H7 (cell line): ENCODE measurements around the gene ENO3. TPM values are rescaled to one million over a fixed set of nuclear protein-coding genes. Genes with fewer than 3 reads are reported as not detected.
A peak's percentile ranks its signal among the peaks of the same experiment; 100 is the strongest.

Source experiments
- DNase-seq: peaks from one replicate; pipeline ENCODE4 v3.0.0; 2012
- H3K27me3 ChIP-seq: 2 replicates; pipeline ENCODE4 v1.6.0; 2011; ENCODE audit warnings: mild to moderate bottlenecking, low read length; ENCODE audit not compliant: control insufficient read depth, insufficient read depth
- H3K36me3 ChIP-seq: replicated peaks from 2 replicates; pipeline ENCODE4 v1.5.1; 2011; ENCODE audit warnings: low read length; ENCODE audit not compliant: control insufficient read depth, insufficient read depth
- H3K4me3 ChIP-seq: 2 replicates; pipeline ENCODE4 v1.5.1; 2011; ENCODE audit warnings: low read depth, mild to moderate bottlenecking, control low read depth, low read length, moderate library complexity; ENCODE audit not compliant: insufficient read depth
- total RNA-seq: library from RNA; depleted of rRNA; stranded (reverse); fragments of >200 nt; shearing (Covaris generic); gene quantifications from 2 replicates; pipeline ENCODE4 v1.2.3, GENCODE V29; 2014

The ENO3 gene
- total RNA-seq, 1 experiment from 2014 or later = 25.7 TPM

DNA sequence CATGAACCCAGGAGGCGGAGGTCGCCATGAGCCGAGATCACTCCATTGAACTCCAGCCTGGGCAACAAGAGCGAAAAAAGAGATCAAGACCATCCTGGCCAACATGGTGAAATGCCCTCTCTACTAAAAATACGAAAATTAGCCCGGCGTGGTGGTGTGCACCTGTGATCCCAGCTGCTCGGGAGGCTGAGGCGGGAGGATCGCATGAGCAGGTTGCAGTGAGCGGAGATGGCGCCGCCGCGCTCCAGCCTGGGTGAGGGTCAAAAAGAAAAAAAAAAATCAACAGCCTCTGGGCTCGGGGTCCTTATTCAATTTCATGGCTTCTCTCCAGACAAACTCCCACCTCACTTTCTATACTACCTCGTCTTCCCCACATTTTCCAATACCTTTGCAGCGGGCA, 22.0 kb upstream of the ENO3 start:
- DNase-seq = no peak
- Histone ChIP-seq H3K27me3 (no peaks in the 10 kb centered on the region), H3K36me3 (no peaks in the 10 kb centered on the region), H3K4me3 (no peak overlapping the region)

DNA sequence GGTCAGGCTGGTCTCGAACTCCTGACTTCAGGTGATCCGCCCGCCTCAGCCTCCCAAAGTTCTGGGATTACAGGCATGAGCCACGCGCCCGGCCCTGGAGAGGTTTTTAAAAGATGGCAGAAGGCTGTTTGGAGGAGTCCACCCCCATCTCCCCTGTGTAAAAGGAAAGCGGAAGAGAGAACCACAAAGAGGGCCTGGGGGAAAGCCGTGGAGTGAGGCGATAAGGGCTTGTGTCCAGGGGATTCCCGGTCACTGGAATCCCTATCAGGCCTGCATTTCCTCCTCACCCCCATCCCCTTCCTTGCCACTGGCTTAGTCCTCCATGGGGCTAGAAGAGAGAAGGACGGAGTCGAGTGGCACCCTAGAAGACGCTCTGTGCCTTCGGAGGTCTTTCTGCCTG, 19.0 kb upstream of the ENO3 start, which contains the start of gene GP1BA:
GP1BA (plus strand) TSS at position 315 of the 400 bp plus-strand sequence. CDS start 328 bp downstream, outside the sequence.
- Histone ChIP-seq H3K4me3 (no peak within 1 kb of the TSS), H3K27me3 (no peaks in the 10 kb centered on the region), H3K36me3 (no peaks in the 10 kb centered on the region; the same call in 1 of the 2 replicates)
- DNase-seq = no peak

DNA sequence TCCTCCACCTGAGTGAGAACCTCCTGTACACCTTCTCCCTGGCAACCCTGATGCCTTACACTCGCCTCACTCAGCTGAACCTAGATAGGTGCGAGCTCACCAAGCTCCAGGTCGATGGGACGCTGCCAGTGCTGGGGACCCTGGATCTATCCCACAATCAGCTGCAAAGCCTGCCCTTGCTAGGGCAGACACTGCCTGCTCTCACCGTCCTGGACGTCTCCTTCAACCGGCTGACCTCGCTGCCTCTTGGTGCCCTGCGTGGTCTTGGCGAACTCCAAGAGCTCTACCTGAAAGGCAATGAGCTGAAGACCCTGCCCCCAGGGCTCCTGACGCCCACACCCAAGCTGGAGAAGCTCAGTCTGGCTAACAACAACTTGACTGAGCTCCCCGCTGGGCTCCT, 18.2 kb upstream of the ENO3 start:
- peaks cover 6% of the 10 kb centered on the region for H3K36me3 ChIP-seq
- no peak overlapping the region for H3K4me3 ChIP-seq
- H3K27me3 ChIP-seq = no peaks in the 10 kb centered on the region
- DNase-seq = no peak

DNA sequence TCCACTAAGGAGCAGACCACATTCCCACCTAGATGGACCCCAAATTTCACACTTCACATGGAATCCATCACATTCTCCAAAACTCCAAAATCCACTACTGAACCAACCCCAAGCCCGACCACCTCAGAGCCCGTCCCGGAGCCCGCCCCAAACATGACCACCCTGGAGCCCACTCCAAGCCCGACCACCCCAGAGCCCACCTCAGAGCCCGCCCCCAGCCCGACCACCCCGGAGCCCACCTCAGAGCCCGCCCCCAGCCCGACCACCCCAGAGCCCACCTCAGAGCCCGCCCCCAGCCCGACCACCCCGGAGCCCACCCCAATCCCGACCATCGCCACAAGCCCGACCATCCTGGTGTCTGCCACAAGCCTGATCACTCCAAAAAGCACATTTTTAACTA, 17.3 kb upstream of the ENO3 start:
- peak; percentile 38 for DNase-seq
- no peaks in the 10 kb centered on the region for H3K27me3 ChIP-seq
- no peak overlapping the region for H3K4me3 ChIP-seq
- peaks cover 10% of the 10 kb centered on the region for H3K36me3 ChIP-seq

DNA sequence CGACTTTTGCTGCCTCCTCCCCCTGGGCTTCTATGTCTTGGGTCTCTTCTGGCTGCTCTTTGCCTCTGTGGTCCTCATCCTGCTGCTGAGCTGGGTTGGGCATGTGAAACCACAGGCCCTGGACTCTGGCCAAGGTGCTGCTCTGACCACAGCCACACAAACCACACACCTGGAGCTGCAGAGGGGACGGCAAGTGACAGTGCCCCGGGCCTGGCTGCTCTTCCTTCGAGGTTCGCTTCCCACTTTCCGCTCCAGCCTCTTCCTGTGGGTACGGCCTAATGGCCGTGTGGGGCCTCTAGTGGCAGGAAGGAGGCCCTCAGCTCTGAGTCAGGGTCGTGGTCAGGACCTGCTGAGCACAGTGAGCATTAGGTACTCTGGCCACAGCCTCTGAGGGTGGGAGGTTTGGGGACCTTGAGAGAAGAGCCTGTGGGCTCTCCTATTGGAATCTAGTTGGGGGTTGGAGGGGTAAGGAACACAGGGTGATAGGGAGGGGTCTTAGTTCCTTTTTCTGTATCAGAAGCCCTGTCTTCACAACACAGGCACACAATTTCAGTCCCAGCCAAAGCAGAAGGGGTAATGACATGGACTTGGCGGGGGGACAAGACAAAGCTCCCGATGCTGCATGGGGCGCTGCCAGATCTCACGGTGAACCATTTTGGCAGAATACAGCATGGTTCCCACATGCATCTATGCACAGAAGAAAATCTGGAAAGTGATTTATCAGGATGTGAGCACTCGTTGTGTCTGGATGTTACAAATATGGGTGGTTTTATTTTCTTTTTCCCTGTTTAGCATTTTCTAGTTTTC, 16.5 kb upstream of the ENO3 start:
- H3K4me3 ChIP-seq = no peak overlapping the region
- H3K27me3 ChIP-seq = no peaks in the 10 kb centered on the region
- peak; percentile 84 for DNase-seq
- H3K36me3 ChIP-seq = peaks cover 10% of the 10 kb centered on the region

DNA sequence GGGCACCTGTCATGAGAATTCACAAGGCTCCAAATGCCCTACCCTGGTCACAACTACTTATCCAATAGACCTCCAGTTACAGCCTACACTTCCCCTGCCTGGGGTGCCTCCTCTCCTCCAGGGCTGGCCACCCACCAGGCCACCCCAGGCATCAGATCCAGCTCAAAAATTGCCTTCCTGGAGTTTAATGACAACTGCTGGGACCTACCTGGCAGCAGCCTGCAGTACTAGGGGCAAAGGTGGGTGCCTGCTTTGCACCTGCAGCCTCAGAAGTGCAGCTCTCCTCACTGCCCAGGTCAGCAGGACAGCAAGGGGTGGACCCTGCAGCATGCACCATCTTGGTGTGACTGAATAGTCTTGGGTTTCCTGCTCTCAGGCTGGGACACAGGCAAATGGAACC, 15.3 kb upstream of the ENO3 start:
- Histone ChIP-seq H3K27me3 (no peaks in the 10 kb centered on the region), H3K4me3 (no peak overlapping the region), H3K36me3 (peaks cover 10% of the 10 kb centered on the region)
- no peak for DNase-seq

DNA sequence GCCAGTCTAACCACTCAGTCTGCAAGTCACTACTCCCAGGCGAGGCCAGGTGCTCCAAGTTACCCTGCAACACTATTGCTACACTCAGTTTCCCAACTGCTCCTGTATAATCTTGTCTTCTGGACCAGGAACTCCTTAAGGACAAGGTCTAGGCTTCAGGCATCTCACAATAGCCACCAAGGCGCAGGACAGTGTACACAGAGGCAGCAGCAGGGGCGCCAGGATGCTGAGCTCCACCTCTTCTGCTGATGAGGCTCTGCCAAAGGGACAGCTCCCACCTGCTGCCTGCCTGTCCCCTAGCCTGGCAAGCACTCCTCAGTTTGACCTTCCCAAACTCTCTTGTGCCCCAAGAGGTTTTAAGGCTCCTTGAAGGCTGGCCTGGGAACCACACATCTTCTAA, 14.5 kb upstream of the ENO3 start:
- H3K36me3 ChIP-seq = peaks cover 10% of the 10 kb centered on the region
- H3K4me3 ChIP-seq = no peak overlapping the region
- peak; percentile 13 for DNase-seq
- no peaks in the 10 kb centered on the region for H3K27me3 ChIP-seq

DNA sequence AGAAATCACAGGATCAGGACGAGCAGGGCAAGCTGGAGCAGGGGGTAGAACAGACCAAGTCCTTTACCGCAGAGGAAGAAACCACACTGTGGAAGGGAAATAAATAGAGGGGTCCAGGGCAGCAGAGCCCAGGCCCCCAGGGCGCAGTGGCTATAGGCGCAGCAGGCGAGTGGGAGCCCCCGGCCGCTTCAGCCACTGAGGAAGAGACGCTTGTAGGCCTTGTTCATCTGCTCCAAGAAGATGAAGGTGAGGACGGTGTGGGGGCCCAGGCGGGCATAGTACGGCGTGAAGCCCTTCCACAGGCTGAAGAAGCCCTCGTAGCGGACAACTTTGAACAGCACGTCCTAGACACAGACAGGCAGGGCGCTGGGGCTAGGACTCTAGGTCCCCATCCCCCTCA, 13.4 kb upstream of the ENO3 start:
- Histone ChIP-seq H3K4me3 (no peak overlapping the region), H3K27me3 (no peaks in the 10 kb centered on the region), H3K36me3 (peaks cover 16% of the 10 kb centered on the region)
- DNase-seq = no peak

DNA sequence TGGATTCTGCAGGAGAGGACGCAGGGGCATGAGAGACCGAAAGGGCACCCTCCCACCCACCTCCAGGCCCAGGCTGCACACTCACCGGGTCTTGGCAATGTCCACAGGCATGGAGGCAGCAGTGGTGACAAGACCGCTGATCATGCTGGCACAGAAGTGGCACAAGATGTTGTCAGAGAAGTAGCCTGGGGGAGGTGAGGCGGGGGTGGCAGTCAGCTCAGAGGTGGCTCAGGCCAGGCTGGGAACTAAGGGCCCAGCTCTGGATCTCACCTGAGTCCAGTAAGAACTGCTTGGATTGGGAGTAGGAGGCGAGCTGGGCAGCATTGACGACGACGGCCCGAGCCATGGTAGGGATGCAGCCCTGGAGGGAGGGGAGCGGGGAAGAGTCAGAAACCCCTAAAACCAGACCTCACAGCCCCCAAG, 12.8 kb upstream of the ENO3 start:
- no peak overlapping the region for H3K4me3 ChIP-seq
- H3K27me3 ChIP-seq = no peaks in the 10 kb centered on the region
- peak; percentile 36 for DNase-seq
- H3K36me3 ChIP-seq = peaks cover 21% of the 10 kb centered on the region

DNA sequence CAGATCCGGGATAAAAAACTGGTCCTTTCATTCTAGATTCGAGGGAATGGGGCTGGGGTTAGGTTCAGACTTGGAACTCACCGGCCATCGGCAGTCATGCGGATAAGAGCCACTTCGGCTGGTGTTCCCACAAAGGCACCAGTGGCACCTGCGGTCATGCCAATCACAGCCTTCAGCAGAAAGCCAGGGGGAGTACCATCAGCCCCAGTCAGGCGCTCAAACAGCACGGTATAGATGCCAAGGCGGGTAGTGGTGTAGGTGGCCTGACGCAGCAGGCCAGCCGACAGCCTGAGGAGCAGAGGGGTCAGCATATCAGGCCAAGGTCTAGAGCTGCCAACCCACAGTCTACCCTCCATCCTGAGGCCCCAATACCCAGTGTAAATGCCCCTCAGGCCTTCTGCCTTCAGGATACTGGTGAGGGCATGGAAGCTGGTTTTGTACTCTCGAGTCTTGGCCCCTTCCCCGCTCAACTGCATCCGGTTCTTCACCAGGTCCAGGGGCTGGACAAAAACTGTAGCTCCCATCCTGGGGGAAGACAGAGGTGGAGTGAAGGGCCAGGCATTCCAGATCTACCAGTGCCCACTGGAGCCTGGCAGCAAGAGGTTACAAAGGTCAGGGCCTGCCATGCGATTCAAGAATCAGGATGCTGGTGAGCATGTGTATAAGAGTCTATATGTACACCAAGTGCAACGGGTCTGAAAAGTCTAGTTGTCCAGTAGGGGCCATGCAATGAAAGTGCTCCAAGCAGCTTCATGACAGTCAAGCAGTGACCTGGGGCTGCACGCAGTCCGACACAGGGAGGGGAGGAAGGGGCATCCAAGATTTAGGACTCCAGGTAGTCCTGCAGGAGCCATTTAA, 12.0 kb upstream of the ENO3 start:
- H3K27me3 ChIP-seq = no peaks in the 10 kb centered on the region

DNA sequence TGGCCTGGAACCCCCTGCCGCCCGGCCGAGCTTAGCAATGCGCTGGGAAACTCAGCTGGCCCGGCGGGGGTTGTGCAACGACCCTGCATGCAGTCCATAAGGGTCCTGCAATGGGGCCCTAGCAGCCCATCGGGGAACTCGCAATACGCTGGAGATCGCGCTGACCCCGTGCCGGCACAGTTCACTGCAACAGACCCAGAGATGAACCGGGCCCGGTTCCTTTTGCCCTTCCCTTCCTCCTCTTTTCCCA, 11.4 kb upstream of the ENO3 start:
- no peak for DNase-seq

More for the DNA sequence above, 12.0 kb upstream of the ENO3 start:
- H3K4me3 ChIP-seq = peak overlapping the region; percentile 89
- H3K36me3 ChIP-seq = peaks cover 25% of the 10 kb centered on the region
- DNase-seq = peak; percentile 37

DNA sequence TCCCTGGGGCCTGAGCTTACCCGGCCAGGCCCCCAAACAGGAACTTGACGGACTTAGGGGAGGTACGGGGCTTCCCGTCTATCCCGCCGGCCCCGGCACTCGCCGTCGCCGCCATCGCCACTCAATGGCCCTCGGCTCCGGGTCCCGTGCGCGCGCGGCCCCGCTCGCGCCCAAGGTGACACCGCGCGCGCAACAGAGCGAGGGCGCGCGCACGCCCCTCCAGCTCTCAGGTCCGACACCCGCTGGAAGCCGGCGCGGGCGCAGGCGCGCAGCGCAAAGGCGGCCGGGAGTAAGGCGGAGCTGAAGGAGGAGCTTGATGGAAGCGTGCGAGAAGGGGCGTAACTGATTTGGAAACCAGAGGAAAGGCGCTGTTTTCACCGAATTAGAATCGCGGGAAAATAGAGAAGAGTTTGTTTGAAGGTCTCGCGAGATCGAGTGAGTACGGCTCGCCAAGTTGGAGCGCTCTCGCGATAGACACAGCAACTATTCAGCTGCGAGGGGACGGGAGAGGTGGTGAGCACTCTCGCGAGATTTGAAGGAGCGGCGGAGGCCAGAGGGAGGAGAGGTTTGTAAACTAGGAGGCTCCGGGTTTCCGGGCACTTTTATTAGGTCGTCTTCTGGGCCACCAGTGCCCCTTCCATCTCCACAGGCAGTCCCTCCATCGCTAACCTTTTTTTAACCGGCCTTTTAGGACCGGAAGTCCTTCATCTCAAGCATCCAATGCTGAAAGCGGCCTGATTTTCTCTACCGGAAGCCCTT, 10.9 kb upstream of the ENO3 start, which contains the start of the genes RNF167 and SLC25A11:
RNF167 (plus strand) TSS at position 473 of the 759 bp plus-strand sequence. CDS start 642 bp downstream, outside the sequence.
SLC25A11 (minus strand) TSS at position 251 of the 759 bp plus-strand sequence; CDS start at position 115, 136 bp downstream.
- DNase-seq = peak; percentile 99
- peaks cover 28% of the 10 kb centered on the region for H3K36me3 ChIP-seq
- H3K27me3 ChIP-seq = no peaks in the 10 kb centered on the region
- peak within 1 kb of the TSS; percentile 89 for H3K4me3 ChIP-seq

More for the DNA sequence above, 11.4 kb upstream of the ENO3 start:
- peak overlapping the region; percentile 89 for H3K4me3 ChIP-seq
- no peaks in the 10 kb centered on the region for H3K27me3 ChIP-seq
- H3K36me3 ChIP-seq = peaks cover 25% of the 10 kb centered on the region

DNA sequence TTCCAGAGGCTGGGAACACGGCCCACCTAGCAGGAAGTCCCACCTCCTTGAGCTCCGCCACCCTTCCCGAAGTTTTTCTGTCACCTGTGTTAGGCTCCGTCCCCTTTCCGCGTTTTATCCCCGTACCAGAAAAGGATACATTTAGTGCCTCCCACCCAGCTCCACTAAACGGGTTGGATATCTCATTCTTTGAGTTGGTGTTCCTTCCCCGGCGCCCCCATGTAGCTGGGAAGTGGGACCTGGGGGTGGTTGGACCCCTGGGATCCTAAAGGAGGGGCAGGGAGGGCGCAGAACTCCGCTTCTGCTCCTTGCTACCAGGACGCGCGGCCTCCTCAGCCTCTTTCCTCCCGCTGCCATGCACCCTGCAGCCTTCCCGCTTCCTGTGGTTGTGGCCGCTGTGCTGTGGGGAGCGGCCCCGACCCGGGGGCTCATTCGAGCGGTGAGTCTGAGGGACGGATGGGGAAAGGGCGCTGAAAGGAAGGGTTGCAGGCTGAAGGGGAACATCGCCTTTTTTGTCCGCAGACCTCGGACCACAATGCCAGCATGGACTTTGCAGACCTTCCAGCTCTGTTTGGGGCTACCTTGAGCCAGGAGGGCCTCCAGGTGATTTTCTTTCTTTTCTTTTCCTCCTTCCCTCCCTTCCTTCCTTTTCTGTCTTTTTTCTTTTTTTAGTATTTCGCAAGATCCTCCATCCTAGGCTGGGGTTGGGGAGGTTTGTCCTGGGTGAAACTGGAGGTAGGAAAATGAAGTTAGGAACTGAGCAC, 10.2 kb upstream of the ENO3 start:
- DNase-seq = peak; percentile 92
- no peaks in the 10 kb centered on the region for H3K27me3 ChIP-seq
- peaks cover 33% of the 10 kb centered on the region for H3K36me3 ChIP-seq
- peak overlapping the region; percentile 89 for H3K4me3 ChIP-seq

DNA sequence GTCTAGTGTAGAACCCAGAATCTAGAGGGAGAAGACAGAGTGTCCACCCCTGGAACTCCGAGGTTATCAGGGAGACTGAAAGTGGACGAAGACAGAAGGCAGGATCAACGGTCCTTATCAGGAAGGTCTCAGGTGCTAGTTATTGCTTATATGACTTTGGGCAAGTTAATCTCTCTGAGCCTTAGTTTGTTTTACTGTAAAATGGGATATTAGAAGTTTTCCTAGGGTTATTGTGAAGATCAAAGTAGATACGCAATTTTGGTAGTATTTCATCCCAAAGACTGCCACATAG, 9.7 kb upstream of the ENO3 start:
- DNase-seq = no peak
- H3K36me3 ChIP-seq = peaks cover 38% of the 10 kb centered on the region

More for the DNA sequence above, 9.7 kb upstream of the ENO3 start:
- Histone ChIP-seq H3K27me3 (no peaks in the 10 kb centered on the region), H3K4me3 (peak overlapping the region; percentile 89; the same call in 1 of the 2 replicates)
